Tongue (tissue), 2 donors: ENCODE results near the gene PDE3A. TPM values are rescaled to one million over a fixed set of nuclear protein-coding genes. Genes with fewer than 3 reads are reported as not detected.
"Not testable (repeated sequence)": the region's sequence is repeated elsewhere in the genome, so short reads cannot be mapped to it uniquely, and the experiment has no call there.

Experiments
- DNase-seq: peaks from one replicate; pipeline ENCODE4 v3.0.0-alpha.2; 2015
- total RNA-seq: library from RNA; depleted of rRNA; stranded (reverse); fragments of >200 nt; gene quantifications from one replicate; pipeline ENCODE4 v1.2.3, GENCODE V29; 2014

The PDE3A gene
- total RNA-seq, 1 donor from 2014 or later = 25.8 TPM

DNA sequence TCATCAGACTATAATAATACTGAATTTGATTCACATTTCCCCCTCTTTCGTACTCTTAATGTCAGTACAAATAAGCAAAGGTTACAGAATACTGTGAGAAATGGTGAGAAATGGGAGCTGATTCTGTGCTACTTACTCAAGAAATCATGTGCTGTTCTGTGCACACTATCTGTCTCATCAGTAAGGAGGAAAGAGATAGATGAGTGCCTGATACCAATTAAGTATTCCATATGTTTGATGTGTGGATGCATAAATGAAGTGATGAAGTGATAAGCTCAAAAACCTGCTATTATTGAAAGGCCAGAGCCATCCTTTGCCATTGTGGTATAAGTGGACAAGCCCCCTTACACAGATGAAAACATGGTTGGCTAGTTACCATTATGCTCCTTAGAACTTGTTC, 127.7 kb downstream of the PDE3A start:
- DNase-seq = no peak

DNA sequence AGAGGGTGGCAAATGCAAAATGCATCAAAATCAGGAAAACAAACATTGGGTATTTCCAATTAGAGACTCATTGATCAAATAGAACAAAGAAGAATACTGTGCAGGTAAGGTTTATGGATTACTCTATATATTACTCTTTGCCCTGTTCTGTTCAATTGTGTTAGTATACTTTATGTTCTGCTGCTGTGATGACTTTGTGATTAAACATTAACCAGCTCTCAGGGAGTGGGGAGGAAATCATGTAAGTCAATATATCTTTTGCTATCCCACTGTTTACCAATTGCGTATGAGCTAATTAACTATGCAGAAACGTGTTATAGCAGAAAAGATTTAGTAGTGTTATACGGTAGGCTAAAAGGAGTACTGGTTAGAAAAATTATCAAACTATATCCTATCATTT, 129.4 kb downstream of the PDE3A start:
- DNase-seq = no peak

DNA sequence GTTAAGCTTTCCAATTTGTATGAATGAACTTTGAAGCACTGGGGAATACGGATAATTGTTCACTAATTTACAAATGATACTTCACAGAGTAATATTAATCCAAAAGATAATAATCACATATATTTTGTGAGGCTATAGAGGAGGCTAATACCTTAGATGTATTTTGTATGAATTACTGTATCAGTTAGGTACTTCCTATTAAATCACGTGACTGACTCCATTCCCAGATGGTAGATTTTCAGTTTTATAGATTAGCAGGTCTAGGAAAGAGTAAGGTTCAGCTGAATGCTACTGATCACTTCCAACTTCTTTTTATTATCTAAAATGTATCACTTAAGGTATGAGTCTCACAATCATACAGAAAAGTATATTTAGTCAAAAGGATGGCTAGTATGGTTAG, 133.6 kb downstream of the PDE3A start:
- DNase-seq = no peak

DNA sequence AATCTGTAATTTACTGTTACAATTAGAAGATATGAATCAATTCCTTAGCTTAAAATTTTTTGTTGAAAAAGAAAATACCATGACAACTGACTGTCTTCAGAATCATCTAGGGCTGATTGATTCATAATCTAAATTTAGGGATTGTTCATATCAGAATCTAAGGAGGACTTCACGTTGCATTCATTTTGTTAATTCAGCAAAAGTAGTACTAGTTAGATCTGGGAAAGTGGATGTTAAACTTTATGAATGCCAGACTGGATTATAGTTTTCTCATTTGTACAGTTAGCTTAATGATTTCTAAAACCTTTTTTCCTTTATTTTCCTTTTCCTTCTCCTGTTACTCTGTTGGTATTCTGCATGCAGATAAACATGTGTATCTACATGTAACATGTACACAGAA, 135.5 kb downstream of the PDE3A start:
- no peak for DNase-seq

DNA sequence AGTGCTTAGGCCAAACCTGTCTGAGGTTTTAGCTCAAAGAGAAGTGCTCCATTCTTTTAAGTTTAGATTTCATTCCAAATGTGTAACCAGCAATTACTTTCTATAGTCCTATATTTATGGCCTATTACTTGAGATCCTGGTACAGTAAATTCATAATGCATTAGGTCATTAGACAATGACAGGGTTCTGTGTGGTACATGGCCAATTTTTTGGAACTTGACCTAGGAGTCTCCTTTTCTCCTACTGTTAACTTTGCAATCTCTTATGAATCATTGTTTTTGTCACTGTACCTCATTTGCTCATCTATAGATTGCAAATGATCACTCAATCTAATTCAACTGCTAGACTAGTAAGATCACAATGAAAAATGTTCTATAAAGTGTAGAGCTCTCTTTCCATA, 136.7 kb downstream of the PDE3A start:
- DNase-seq = no peak

DNA sequence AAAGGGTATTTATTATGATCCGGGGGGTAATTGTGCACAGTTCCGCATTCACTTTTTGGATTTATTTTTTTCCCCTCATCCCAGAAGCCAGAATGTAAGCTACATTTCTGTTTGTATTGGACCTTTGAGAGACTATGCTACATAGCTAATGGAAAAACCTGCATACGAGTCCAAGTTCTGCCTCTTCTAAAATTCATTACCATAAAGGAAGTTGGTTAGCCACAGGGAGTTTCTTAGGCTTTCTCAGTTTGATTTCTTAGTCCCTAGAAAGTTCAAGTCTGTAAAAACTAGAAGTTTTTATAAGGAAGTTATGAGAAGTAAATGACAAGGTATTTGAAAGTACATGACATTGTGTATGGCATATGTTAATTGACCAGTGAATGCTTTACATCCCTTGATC, 138.7 kb downstream of the PDE3A start:
- peak; percentile 37 for DNase-seq

DNA sequence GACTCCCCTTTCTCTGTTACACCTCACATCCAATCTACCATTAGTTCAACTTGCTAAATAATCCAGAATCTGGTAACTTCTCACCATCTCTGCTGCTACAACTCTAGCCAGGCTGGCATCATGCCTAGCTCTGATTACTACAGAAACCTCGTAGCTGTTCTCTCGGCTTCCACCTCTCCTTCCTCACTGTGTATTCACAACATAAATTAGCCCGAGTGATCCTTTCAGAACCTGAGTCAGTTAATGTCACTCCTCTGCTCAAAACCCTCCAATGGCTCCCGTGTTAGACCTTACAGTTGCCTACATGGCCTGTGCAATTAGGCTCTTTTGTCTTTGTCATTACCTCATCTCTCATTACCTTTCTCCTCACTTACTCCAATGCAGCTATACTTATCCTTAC, 139.4 kb downstream of the PDE3A start:
- no peak for DNase-seq

DNA sequence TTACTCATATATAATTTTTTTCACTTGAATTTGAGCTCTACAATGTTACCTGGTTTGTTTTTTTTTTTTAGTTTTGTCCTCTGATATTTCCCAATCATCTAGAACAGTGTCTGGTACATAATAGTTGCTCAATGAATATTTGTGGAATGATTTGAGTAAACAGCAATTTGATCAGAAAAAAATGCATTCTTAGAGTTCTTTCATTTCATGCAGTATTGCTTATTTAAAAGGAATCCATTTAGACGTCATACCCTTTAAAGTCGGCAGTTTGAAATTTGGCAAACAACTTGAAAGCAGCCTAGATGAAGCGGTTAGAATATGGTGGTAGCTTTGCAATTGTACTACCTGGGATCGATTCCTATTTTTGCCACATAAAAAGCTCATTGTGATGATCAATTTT, 140.0 kb downstream of the PDE3A start:
- no peak for DNase-seq

DNA sequence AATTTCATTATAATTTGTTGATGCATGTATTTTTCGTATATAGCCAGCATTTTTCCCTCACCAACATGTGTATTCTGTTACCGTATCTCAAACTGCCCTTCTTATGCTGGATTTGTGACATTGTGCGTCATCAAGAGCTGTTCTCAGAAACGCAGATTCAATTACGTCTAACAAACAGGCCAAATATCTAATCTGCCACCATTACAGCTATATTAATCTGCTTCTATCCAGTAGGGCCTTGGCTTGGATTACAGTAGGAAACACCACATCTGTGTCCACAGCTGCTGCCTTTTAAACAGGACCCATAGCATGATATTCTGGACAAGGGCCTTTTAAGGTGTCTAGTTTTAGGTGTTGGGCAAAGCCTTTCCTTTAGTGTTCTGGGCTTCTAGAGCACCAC, 140.6 kb downstream of the PDE3A start:
- DNase-seq = peak; percentile 63

DNA sequence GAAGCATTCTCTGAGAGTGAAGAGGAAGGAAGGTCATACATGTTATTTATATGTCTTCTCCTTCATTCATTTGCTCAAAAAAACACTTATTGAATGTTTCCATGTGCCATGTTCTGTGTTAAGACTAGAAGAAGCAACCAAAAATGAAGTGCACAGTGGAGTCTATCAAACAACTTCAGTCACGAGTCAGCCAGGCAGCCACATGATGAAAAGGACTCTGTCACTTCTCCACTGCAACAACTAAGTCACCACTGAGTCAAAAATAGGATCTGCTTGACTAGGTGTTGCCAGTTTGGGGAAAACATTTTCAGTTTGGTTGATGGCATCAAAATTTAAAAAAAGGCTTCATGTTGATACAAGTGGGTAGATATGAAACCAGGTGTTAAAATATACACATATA, 142.5 kb downstream of the PDE3A start:
- no peak for DNase-seq

DNA sequence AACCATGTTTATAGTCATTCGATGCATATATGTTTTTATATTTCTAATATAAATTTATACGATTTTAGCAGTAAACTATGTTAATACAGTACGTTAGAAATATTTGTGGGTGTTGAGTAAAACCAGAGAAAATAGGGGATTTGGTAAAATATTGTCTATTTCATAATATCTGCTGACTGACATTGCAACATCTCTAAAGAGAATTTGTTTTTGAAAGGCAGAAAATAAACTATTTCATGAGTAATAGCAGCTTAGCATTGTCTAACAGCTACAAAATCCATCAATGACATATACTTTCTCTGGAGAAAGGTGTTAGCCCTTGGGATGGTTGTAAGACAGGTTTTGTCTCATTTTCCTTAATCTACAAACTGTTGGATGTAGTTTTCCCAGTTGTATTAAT, 144.9 kb downstream of the PDE3A start:
- DNase-seq = no peak

DNA sequence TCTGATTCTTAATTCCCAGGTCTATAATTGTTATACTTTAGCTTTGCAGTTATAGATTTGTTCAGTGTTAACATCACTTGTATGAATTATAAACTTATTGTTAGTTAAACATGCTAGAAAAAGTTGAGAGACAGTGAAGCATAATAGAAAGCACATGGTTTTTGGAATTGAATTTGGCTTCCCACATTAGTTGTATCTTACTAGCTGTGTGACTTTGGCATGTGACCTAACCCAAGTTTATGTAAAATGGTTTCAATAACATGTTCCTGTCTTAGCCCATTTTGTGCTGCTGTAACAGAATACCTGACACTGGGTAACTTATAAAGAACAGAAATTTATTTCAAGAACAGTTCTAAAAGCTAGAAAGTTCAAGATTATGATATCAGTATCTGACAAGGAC, 146.3 kb downstream of the PDE3A start:
- no peak for DNase-seq

DNA sequence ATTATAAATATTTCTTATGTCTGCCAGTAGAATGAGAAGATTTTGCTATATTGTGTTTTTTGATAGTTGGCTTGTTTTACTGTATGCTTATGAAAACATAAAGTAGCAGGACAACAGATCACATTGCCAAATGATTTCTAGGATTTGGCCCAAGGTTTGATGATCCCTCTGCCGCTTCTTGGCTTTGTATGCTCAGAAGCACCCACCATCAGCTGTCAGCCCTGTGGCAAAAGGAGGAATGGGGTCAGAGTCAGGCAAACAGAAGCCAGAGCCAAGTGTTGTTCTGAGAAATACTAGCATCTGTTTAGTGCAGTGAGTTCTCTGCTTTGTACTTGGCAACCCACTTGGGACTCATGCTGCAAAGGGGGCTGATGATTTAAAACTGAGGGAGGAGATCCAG, 152.2 kb downstream of the PDE3A start:
- DNase-seq = peak; percentile 55

DNA sequence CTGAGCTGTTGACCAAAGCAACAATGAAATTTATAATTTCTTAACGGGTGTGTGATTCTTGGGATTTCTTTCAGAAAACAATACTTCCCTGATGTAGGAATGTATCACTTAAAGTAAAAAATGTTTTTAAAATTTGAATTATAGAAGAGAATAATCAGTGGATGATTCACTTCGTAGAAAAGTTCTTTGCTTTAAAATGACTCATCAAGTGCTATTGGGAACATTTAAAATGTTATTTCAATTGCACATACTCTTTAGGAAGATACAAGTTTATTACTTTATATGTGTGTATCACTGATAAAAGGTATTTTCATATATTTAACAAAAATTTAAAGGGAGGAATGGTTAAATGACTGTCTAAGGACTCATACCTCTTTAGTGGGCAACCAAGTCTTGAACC, 155.3 kb downstream of the PDE3A start:
- DNase-seq = no peak

DNA sequence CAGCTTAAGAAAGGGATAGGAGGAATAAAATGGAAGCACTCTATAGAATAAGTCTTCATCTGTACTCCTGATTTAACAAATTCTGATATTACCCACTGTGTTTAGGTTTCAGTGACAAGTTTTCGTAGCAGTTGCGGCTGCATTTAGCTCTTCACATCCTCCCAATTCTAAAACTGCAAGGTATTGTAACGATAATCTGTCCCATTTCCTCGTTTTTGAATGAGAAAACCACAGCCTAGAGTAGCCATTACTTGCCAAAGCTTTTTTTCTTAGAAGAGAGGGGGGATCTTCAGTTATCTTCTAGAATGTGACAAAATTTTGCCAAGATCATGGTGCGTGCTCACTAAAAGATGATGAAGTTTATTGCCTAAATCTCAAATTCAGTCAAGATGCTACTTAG, 155.8 kb downstream of the PDE3A start:
- no peak for DNase-seq

DNA sequence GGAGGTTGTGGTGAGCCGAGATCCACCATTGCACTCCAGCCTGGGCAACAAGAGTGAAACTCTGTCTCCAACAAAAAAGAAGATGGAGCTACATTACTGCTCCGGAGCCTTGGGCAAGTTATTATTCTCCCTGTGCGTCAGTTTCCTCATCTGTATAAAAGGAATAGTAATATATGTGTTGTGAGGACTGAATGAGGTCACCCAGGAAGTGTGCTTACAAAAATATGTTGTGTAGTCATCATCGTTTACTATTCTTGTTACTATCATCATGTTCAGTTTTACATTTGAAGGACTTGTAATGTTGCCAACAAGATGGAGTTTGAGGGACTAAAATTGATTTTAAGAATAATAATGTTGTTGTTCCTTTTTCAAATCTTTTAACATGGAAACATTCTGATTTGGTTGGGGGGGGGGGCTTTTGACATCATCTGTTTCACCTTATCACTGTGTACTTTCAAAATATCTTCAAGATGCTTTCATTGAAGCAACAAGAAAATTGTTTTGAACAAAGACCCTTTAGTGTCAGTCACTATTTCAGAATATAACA, 156.8 kb downstream of the PDE3A start:
- DNase-seq = no peak

DNA sequence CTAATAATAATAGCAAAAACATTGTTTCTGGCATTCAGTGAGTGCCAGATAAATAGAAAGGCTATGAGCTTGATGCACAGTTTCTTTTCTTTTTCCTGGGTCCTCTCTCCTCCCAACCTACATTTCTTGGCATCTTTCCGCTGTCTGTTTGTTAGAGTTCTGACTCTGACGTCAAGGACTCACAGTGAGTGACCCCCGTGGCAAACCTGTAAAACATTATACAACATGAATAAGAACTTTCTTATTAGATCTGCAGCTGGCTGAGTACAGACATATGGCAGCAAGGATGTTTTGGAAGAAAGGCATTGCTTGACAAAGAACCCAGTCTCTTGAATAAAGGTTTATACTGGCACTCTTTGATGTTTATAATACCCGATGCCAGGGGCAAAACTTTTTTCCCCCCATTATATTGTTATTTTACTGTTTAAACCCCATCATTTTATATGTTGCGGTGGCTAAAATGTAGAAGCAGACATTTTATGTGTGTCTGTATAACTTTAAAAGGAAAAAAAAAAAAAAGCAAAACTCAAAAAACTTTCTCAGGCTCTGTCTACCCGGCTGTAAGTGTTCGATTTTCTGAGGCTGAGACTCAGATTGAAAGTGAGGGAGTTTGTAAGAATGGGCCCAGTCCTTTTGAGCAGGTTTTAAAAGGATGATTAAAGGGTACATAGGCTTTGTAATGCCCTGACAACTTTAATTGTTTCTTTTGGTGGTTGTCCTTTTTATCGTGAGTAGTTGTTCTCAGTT, 159.3 kb downstream of the PDE3A start:
- peak; percentile 62 for DNase-seq

DNA sequence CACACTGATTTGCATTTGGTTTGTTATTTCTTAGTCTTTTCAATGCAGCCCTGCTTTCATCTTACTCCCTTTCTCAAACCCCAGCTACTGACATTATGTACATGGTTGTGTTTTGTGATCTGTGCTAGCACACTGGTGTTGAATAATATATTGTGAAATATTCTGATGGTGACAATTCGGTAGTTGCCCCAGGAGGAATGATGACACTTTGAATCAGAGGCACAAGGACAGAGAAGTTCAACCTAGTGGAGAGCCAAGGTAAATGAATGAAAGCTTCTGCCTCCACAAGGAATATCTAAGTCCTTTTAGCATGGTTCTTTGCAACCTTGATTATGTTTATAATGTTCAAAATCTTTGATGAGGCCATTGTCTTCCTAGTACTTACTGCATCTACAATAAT, 159.9 kb downstream of the PDE3A start:
- DNase-seq = no peak

DNA sequence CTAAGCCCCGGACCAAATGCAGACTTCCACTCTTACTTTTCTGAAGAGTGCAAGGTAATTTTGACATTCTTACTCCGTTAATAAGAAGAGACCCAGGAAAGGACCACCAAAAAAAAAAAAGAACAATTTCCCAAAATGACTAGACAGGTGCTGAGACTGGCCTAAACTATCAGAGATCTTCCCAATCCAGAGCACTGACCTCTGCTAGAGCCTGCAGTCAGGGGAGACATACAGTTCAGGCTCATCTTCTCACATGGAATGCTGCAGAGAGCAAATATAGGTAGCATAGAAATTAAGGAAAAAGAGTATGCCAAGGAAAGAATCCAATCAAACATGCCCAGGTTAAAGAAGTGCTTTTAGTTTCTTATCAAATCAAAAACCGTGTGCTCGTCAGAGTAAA, 177.9 kb downstream of the PDE3A start:
- no peak for DNase-seq

DNA sequence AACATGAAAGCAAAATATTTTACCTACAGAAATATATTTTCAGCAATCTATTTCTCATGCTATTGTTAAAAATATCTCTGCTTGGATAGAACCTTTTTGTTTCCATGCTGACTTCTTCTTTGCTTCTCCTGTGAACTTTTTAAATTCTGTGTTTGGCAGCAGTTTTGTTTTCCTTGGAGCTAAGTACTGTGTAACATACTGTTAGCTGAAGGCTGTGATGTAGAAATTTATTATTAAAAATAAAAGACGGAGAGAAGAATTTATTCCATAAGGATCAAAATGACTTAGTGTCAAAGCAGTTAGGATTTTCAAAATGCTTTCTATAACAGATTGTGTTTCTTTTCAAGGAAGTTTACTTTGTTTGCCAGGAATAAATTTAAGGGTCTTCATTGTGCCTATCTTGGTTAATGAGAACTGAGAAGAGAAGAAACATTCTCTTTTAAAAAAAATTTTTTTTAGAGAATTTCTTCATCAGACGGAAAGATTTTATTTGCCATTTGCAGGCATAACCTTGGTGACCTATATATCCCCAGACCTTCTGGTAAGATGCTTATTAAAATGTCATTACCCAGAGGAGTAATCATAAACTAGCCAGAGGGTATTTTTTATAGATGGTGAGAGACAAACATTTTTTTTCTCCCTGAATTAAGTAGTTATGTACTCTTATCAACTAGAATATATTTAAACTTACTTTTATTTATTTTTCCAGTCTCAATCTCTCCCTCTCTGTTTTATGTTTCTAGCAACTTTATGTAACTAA, 179.7 kb downstream of the PDE3A start:
- DNase-seq = peak; percentile 80

DNA sequence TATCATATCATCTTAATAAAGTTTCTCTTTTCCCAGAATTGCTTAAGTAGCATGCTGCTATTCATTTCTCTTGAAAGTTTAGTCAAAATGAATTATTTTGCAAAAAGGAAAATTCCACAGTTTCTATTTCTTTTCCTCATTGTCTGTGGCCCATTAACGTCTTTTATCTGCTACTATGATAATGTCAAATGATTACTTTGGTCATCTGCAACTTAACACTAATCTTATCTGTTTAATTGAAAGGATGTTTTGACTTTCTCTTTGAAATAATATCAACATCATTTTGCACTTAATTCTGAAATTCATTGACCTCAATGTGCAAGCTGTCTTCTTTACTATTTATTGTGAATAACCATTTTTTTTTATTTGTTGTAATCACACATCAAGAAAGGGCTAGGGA, 180.3 kb downstream of the PDE3A start:
- DNase-seq = no peak

DNA sequence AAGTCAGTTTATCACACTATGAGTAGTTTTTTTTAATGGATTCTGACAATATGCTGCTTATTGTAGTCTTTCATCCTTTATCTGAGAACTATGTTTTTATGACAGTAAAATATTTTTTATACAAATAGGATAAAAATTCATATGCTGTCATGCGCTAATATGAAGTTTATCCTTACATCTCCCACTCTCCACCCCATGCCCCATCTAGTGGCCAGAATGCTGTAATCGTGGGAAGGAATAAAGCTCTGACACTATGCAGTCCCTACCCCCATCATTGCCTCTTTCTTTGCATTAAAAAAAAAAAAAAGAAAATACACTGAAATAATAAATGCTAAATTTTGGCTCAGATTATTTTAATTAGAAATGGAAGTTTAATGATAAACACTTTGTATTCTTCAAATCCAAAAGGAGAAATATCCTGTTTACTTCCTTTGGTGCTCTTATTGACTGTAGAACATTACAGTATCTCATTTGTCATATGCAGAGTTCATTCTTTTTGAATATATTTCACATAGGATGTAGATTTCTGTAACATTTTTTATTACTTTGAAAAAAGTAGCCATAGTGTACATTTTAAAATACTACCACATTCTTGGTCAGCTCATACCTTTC, 180.9 kb downstream of the PDE3A start:
- peak; percentile 42 for DNase-seq

DNA sequence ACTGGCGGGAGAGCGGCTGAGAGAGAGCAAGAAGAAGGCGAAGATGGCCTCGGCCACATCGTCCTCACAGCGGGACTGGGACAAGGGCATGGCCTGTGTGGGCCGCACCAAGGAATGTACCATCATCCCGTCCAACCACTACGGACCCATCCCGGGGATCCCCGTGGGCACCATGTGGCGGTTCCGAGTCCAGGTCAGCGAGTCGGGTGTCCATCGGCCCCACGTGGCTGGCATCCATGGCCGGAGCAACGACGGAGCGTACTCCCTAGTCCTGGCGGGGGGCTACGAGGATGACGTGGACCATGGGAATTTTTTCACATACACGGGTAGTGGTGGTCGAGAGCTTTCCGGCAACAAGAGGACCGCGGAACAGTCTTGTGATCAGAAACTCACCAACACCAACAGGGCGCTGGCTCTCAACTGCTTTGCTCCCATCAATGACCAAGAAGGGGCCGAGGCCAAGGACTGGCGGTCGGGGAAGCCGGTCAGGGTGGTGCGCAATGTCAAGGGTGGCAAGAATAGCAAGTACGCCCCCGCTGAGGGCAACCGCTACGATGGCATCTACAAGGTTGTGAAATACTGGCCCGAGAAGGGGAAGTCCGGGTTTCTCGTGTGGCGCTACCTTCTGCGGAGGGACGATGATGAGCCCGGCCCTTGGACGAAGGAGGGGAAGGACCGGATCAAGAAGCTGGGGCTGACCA, 183.6 kb downstream of the PDE3A start:
- DNase-seq = not testable (repeated sequence)
